Breast epithelium (tissue), 4 donors: ENCODE results near the gene ZDHHC20. TPM values are rescaled to one million over a fixed set of nuclear protein-coding genes. Genes with fewer than 3 reads are reported as not detected.
A peak's percentile ranks its signal among the peaks of the same experiment; 100 is the strongest.

Source experiments
- DNase-seq, 2 donors: peaks; one replicate each; pipeline ENCODE4 v3.0.0-alpha.2; 2019; ENCODE audit warnings: low spot score in 2 of 2
- H3K27ac ChIP-seq, 2 donors: fragments of 200-600 bp; sonication (generic) in 1 of 2; one replicate each; pipeline ENCODE4 v1.5.1; 2016 to 2019; ENCODE audit warnings: mild to moderate bottlenecking in 1 of 2
- H3K27me3 ChIP-seq, 2 donors: fragments of 200-600 bp; sonication (generic) in 1 of 2; one replicate each; pipeline versions ENCODE4 v1.5.1 to v1.6.0; 2017 to 2019; ENCODE audit warnings: control low read depth in 1 of 2, mild to moderate bottlenecking in 1 of 2
- H3K36me3 ChIP-seq: fragments of 200-600 bp; one replicate; pipeline ENCODE4 v1.5.1; 2019
- H3K4me1 ChIP-seq, 2 donors: fragments of 200-600 bp; sonication (generic); one replicate each; pipeline ENCODE4 v1.5.1; 2016 to 2019; ENCODE audit warnings: control low read depth in 1 of 2
- H3K4me3 ChIP-seq, 3 donors: fragments of 200-600 bp; sonication (generic); 1 replicate in 2 of 3; 2 replicates in 1 of 3; pipeline ENCODE4 v1.5.1; 2016 to 2019; ENCODE audit warnings: mild to moderate bottlenecking in 3 of 3, moderate library complexity in 2 of 3
- H3K9me3 ChIP-seq, 2 donors: fragments of 200-600 bp; sonication (generic) in 1 of 2; one replicate each; pipeline ENCODE4 v1.5.1; 2016 to 2019; ENCODE audit warnings: control low read depth in 1 of 2
- POLR2A ChIP-seq: fragments of 450-650 bp; IDR thresholded peaks from one replicate; pipeline ENCODE4 v1.6.1; 2016; ENCODE audit warnings: antibody characterized with exemption, mild to moderate bottlenecking, moderate library complexity
- POLR2AphosphoS5 ChIP-seq, 3 donors: sonication (generic); formaldehyde crosslinking; IDR thresholded peaks; one replicate each; pipeline ENCODE4 v1.6.1; 2017; ENCODE audit warnings: antibody characterized with exemption in 3 of 3
- intact Hi-C: fragments of 100-400 bp; cut with DNase I; formaldehyde crosslinking; loops from one replicate; pipeline ENCODE4 v1.15.1; 2023; ENCODE audit warnings: low total_unique reads
- total RNA-seq, 3 donors: library from RNA; depleted of rRNA; stranded (reverse); fragments of >200 nt; gene quantifications; one replicate each; pipeline ENCODE4 v1.1.0, GENCODE V29; 2016
- TF ChIP-seq, protein P1 (sequence below), 3 donors: fragments of 450-650 bp; IDR thresholded peaks; one replicate each; pipeline ENCODE4 v1.5.1; 2016 to 2017; ENCODE audit warnings: antibody characterized with exemption in 3 of 3, mild to moderate bottlenecking in 3 of 3, moderate library complexity in 3 of 3

ZDHHC20 gene
- total RNA-seq, 3 donors from 2014 or later, result 50.9 to 79.0 (median 57.7) TPM

DNA sequence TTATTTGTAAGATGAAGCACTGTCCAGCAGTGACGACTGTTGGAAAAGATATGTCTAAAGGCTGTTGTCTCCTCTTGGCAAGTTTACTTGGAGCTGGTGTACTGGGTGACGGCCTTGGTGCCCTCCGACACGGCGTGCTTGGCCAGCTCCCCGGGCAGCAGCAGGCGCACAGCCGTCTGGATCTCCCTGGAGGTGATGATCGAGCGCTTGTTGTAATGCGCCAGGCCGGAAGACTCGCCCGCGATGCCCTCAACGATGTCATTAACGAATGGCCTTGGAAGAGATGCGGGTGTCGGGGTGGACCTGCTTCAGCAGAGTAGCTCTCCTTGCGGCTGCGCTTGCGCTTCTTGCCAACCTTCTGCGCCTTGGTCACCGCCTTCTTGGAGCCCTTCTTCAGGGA, 24.6 kb upstream of the ZDHHC20 start:
- H3K9me3 ChIP-seq, result peaks cover 21 to 33% of the 10 kb centered on the region in 2 donors
- intact Hi-C loops, result no loop called here
- no peak overlapping the region for H3K4me3 ChIP-seq
- no peaks in the 10 kb centered on the region for H3K27me3 ChIP-seq
- no peaks in the 10 kb centered on the region for H3K4me1 ChIP-seq
- no peaks in the 10 kb centered on the region for H3K36me3 ChIP-seq
- H3K27ac ChIP-seq, result no peak overlapping the region
- TF ChIP-seq, protein P1, sequence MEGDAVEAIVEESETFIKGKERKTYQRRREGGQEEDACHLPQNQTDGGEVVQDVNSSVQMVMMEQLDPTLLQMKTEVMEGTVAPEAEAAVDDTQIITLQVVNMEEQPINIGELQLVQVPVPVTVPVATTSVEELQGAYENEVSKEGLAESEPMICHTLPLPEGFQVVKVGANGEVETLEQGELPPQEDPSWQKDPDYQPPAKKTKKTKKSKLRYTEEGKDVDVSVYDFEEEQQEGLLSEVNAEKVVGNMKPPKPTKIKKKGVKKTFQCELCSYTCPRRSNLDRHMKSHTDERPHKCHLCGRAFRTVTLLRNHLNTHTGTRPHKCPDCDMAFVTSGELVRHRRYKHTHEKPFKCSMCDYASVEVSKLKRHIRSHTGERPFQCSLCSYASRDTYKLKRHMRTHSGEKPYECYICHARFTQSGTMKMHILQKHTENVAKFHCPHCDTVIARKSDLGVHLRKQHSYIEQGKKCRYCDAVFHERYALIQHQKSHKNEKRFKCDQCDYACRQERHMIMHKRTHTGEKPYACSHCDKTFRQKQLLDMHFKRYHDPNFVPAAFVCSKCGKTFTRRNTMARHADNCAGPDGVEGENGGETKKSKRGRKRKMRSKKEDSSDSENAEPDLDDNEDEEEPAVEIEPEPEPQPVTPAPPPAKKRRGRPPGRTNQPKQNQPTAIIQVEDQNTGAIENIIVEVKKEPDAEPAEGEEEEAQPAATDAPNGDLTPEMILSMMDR (IDR thresholded peaks at IDR 0.05), result no peak
- TF ChIP-seq POLR2AphosphoS5 (IDR thresholded peaks at IDR 0.05) (no peak), POLR2A (no peak)
- DNase-seq, result no peak

DNA sequence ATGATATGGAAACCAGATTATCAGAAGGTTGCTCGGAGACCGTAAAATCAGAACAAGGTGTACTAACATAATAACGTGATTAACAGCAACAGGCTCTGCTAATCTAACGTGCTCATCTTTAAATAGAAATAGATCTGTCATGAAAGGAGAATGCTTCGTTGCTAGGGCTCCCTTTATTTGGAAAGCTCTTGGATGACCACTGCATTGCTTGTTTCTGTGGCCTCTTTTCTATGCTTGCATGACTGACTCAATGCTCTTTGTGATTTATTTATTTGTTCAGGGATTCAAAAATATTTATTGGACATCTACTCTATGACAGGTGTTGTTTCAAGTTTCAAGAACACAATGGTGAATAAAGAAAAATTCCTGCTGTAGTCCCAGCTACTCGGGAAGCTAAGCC, 22.3 kb upstream of the ZDHHC20 start:
- DNase-seq, result no peak
- intact Hi-C loops, result no loop called here
- no peak overlapping the region for H3K27ac ChIP-seq

DNA sequence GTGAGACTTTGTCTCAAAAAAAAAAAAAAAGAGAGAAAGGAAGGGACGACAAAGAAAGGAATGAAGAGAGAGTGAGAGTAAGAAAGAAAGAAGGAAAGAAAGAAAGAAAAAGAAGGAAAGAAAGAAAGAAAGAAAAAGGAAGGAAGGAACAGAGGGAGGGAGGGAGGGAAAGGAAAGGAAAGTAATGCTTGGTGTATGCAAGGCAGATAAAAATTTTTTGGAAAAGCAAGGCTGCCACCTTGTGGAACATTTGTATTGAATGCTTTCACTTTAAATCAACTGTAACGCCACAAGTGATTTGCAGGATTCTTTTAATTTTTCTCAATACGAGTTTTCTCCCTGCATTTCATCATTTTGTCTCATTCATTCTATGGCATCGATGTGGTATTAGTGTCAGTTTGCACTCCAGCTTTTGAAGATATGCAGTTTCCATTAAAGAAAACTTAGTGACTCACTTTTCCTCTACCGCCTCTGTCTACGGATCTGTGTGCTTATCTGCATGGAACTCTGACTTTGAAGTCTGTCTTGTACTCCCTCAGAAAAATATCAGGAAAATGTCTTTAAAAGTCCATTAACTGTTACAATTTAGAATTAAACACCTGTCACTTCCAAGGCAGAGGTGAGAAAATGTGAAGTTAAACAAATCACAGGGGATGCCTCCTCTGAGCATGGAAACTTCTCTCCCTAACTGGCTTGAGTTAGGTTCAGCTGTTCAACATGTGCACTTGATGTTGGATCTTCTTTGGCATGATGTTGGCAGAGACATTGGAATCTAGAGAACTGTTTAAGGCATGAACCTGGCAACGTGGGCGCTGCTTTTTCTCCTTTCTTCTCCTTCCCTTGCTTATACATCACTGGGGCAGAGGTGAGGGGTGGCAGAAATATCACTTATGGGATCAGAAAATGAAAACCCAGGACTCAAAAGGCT, 20.0 kb upstream of the ZDHHC20 start:
- Histone ChIP-seq H3K27ac (no peak overlapping the region), H3K4me3 (peak overlapping the region in 1 of 3 donors; percentile 38), H3K27me3 (no peaks in the 10 kb centered on the region), H3K9me3 (no peaks in the 10 kb centered on the region), H3K4me1 (no peaks in the 10 kb centered on the region), H3K36me3 (no peaks in the 10 kb centered on the region)
- DNase-seq, result no peak
- TF ChIP-seq POLR2AphosphoS5 (IDR thresholded peaks at IDR 0.05) (no peak), POLR2A (no peak)
- TF ChIP-seq, protein P1 (IDR thresholded peaks at IDR 0.05), result peak; percentile 46 to 58 (median 54)
- intact Hi-C loops, result loop anchor here (5.0 kb wide), 1 partner anchor 1122 kb away; no protein-coding TSS in a partner anchor

More for the DNA sequence above, 22.3 kb upstream of the ZDHHC20 start:
- Histone ChIP-seq H3K4me1 (no peaks in the 10 kb centered on the region), H3K36me3 (no peaks in the 10 kb centered on the region), H3K27me3 (no peaks in the 10 kb centered on the region), H3K4me3 (no peak overlapping the region), H3K9me3 (peaks cover 8 to 12% of the 10 kb centered on the region in 2 donors)
- TF ChIP-seq, protein P1 (IDR thresholded peaks at IDR 0.05), result no peak
- TF ChIP-seq POLR2A, result no peak
- no peak for TF ChIP-seq POLR2AphosphoS5 (IDR thresholded peaks at IDR 0.05)

DNA sequence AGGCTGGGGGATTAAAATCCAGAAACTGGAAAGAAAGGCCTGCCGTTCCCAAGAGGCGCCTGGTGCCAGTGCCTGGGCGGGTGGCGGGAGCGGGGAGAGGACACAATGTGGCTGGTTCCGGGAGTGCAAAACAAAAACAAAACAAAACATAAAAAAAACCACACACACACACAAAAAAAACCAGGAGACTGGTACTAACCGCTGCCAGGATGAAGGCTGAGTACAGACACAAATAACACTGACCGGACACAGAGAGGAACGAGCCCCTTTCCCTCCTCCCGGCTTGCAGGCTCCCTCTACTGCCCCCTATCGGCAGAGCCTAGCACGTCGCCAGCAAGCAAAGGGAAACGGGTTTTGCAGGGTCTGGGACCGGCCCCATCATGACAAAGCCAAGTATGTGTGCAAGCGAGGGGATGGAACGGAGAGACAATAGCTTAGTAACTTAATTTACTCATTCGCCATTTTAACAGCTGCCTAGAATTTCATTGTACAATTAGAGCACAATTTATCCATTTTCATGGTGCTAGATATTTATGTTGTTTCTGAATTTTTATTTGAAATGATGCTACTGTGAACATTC, 17.9 kb upstream of the ZDHHC20 start:
- no peak overlapping the region for H3K27ac ChIP-seq
- H3K4me1 ChIP-seq, result no peaks in the 10 kb centered on the region
- H3K4me3 ChIP-seq, result peak overlapping the region; percentile 37 to 53 (median 42)
- no peaks in the 10 kb centered on the region for H3K27me3 ChIP-seq
- H3K36me3 ChIP-seq, result no peaks in the 10 kb centered on the region
- H3K9me3 ChIP-seq, result no peaks in the 10 kb centered on the region
- intact Hi-C loops, result loop anchor here (5.0 kb wide), 1 partner anchor 1120 kb away; no protein-coding TSS in a partner anchor
- TF ChIP-seq POLR2A (no peak), POLR2AphosphoS5 (IDR thresholded peaks at IDR 0.05) (peak in 2 of 3 donors; percentile 19 to 52)
- TF ChIP-seq, protein P1 (IDR thresholded peaks at IDR 0.05), result peak; percentile 89 to 91 (median 90)
- DNase-seq, result peak; percentile 63 to 79

DNA sequence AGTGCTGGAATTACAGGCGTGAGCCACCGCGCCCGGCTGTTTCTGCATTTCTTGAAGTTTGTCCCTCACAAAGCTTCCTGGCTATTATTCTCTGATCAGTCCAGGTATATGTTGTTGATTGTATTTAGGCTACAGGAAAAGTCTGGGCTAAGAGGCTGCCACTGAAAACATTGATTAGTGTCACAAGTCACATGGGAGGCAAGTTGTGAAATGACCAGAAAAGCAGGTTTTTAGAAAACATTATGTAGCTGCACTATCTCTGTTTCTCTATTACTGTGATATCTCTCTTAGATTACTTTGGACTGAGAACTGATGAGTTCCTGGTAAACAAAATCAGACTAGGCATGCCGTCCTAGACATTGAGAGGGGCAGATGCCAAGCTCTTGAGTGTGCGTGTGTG, 16.0 kb upstream of the ZDHHC20 start:
- H3K9me3 ChIP-seq, result no peaks in the 10 kb centered on the region
- no peaks in the 10 kb centered on the region for H3K4me1 ChIP-seq
- no peak overlapping the region for H3K27ac ChIP-seq
- TF ChIP-seq POLR2A, result no peak
- TF ChIP-seq POLR2AphosphoS5 (IDR thresholded peaks at IDR 0.05), result no peak
- TF ChIP-seq, protein P1 (IDR thresholded peaks at IDR 0.05), result no peak
- no peak overlapping the region for H3K4me3 ChIP-seq
- intact Hi-C loops, result loop anchor here (5.0 kb wide), 1 partner anchor 1118 kb away; no protein-coding TSS in a partner anchor
- DNase-seq, result no peak
- no peaks in the 10 kb centered on the region for H3K27me3 ChIP-seq
- no peaks in the 10 kb centered on the region for H3K36me3 ChIP-seq
